Caco-2 (cell line): Measurements from ENCODE around the gene TMEM31. TPM values are rescaled to one million over a fixed set of nuclear protein-coding genes. Genes with fewer than 3 reads are reported as not detected.

Source experiments
- BruUV-seq: library from RNA; stranded (reverse); fragments of 400-500 nt; replicated peaks from 2 replicates; lab custom pipeline; 2021; lab: Mats Ljungman, UMichigan
- CTCF ChIA-PET: fragments of 300-600 bp; sonication (Branson Sonifier 250); formaldehyde crosslinking; loops from one replicate; lab custom pipeline; 2022; ENCODE audit warnings: antibody characterized with exemption; lab: Charles Lee
- POLR2A ChIA-PET: fragments of 300-600 bp; sonication (Branson Sonifier 250); formaldehyde crosslinking; loops from one replicate; lab custom pipeline; 2022; ENCODE audit warnings: antibody characterized with exemption; lab: Charles Lee
- DNase-seq, 2 experiments: peaks; one replicate each; pipeline versions ENCODE4 v3.0.0 to v3.0.0-alpha.2; 2020 to 2022
- H3K27me3 ChIP-seq: replicated peaks from 2 replicates; pipeline ENCODE4 v1.6.0; 2011; ENCODE audit warnings: low read length; ENCODE audit not compliant: control insufficient read depth, insufficient read depth
- H3K36me3 ChIP-seq: 2 replicates; pipeline ENCODE4 v1.5.1; 2011; ENCODE audit warnings: low read length; ENCODE audit not compliant: control insufficient read depth, insufficient read depth
- H3K4me1 ChIP-seq: fragments of 250-450 bp; sonication (Bioruptor Pico); 2 replicates; pipeline ENCODE4 v1.5.1; 2020; ENCODE audit warnings: mild to moderate bottlenecking
- H3K4me3 ChIP-seq: 2 replicates; pipeline ENCODE4 v1.5.1; 2011; ENCODE audit warnings: low read depth, mild to moderate bottlenecking, control low read depth, low read length
- H3K9me3 ChIP-seq: fragments of 250-450 bp; sonication (Bioruptor Pico); 2 replicates; pipeline ENCODE4 v1.5.1; 2020; ENCODE audit warnings: mild to moderate bottlenecking, moderate library complexity
- H3K27ac Mint-ChIP-seq: one replicate; pipeline ENCODE4 v1.8.0; 2022; ENCODE audit warnings: mixed read lengths; ENCODE audit not compliant: unreplicated experiment
- H3K27me3 Mint-ChIP-seq: one replicate; pipeline ENCODE4 v1.8.0; 2022; ENCODE audit warnings: mixed read lengths; ENCODE audit not compliant: insufficient read depth, unreplicated experiment
- H3K36me3 Mint-ChIP-seq: one replicate; pipeline ENCODE4 v1.8.0; 2022; ENCODE audit warnings: mild to moderate bottlenecking, mixed read lengths; ENCODE audit not compliant: insufficient read depth, unreplicated experiment
- H3K4me1 Mint-ChIP-seq: one replicate; pipeline ENCODE4 v1.8.0; 2022; ENCODE audit warnings: low read depth, mixed read lengths; ENCODE audit not compliant: unreplicated experiment
- H3K4me3 Mint-ChIP-seq: one replicate; pipeline ENCODE4 v1.8.0; 2022; ENCODE audit warnings: mild to moderate bottlenecking, moderate library complexity, mixed read lengths; ENCODE audit not compliant: unreplicated experiment
- H3K9me3 Mint-ChIP-seq: one replicate; pipeline ENCODE4 v1.8.0; 2022; ENCODE audit warnings: mixed read lengths; ENCODE audit not compliant: unreplicated experiment
- intact Hi-C: fragments of 100-400 bp; cut with micrococcal nuclease; formaldehyde crosslinking; loops from one replicate; pipeline ENCODE4 v1.10.0; 2022; ENCODE audit not compliant: unreplicated experiment
- total RNA-seq: library from RNA; stranded (reverse); gene quantifications from 2 replicates; pipeline ENCODE4 v1.2.3, GENCODE V29; 2022
- TF ChIP-seq, protein P1 (sequence below), 2 experiments: fragments of 200-600 bp in 1 of 2; IDR thresholded peaks; 1 replicate in 1 of 2; 2 replicates in 1 of 2; pipeline versions ENCODE4 v1.5.1 to v1.8.0; 2011 to 2022; ENCODE audit warnings: antibody characterized with exemption in 1 of 2, control low read depth in 1 of 2, inconsistent platforms in 1 of 2, low read depth in 1 of 2, low read length in 1 of 2, mild to moderate bottlenecking in 1 of 2, moderate library complexity in 1 of 2; ENCODE audit not compliant: insufficient read depth in 1 of 2, severe bottlenecking in 1 of 2, unreplicated experiment in 1 of 2

Gene TMEM31
- total RNA-seq, 1 experiment from 2014 or later: not detected

DNA sequence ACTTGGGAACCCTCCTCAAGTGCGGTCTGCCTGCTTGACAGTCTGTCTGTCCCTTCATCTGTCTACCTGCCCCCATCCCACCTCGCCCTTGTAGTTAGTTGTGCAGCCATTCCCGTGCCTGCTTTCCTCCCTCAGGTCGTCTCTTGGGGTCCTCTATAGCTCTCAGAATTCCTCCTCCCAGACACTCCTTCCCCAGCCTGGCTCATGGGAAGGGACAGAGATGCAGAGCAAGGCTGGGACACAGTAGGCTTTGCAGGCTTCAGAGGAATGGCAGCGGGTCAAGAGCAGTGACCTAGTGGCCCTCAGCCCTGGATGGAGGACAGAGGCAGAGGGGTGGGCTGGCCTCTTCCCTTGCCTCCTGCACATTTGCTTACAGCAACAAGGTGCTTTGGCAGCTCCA lies 18.3 kb downstream of the TMEM31 start:
- H3K36me3 ChIP-seq: no peaks in the 10 kb centered on the region
- H3K4me1 ChIP-seq: no peaks in the 10 kb centered on the region
- H3K4me3 ChIP-seq: no peak overlapping the region
- TF ChIP-seq, protein P1, sequence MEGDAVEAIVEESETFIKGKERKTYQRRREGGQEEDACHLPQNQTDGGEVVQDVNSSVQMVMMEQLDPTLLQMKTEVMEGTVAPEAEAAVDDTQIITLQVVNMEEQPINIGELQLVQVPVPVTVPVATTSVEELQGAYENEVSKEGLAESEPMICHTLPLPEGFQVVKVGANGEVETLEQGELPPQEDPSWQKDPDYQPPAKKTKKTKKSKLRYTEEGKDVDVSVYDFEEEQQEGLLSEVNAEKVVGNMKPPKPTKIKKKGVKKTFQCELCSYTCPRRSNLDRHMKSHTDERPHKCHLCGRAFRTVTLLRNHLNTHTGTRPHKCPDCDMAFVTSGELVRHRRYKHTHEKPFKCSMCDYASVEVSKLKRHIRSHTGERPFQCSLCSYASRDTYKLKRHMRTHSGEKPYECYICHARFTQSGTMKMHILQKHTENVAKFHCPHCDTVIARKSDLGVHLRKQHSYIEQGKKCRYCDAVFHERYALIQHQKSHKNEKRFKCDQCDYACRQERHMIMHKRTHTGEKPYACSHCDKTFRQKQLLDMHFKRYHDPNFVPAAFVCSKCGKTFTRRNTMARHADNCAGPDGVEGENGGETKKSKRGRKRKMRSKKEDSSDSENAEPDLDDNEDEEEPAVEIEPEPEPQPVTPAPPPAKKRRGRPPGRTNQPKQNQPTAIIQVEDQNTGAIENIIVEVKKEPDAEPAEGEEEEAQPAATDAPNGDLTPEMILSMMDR (IDR thresholded peaks at IDR 0.05; ENCODE audit: insufficient read depth in 1 of 2, low read depth in 1 of 2, low read length in 1 of 2, severe bottlenecking in 1 of 2, unreplicated experiment in 1 of 2): no peak
- intact Hi-C loops: no loop called here
- Mint-ChIP-seq H3K9me3 (peaks cover 6% of the 10 kb centered on the region), H3K27ac (no peak overlapping the region), H3K36me3 (peaks cover 6% of the 10 kb centered on the region), H3K4me3 (no peak overlapping the region), H3K4me1 (peaks cover 13% of the 10 kb centered on the region), H3K27me3 (no peaks in the 10 kb centered on the region)
- no peaks in the 10 kb centered on the region for H3K27me3 ChIP-seq
- H3K9me3 ChIP-seq: no peaks in the 10 kb centered on the region
- no TSS peak for BruUV-seq
- DNase-seq: no peak
- POLR2A ChIA-PET: no interaction called here
- CTCF ChIA-PET: no interaction called here

GRCh38 chrX:103730147-103730795 lies 19.6 kb downstream of the TMEM31 start:
- no peaks in the 10 kb centered on the region for H3K36me3 ChIP-seq
- H3K4me1 ChIP-seq: no peaks in the 10 kb centered on the region
- intact Hi-C loops: no loop called here
- ChIA-PET CTCF (no interaction called here), POLR2A (no interaction called here)
- no peak for DNase-seq
- Mint-ChIP-seq H3K36me3 (peaks cover 6% of the 10 kb centered on the region), H3K9me3 (peaks cover 6% of the 10 kb centered on the region), H3K27ac (no peak overlapping the region), H3K27me3 (no peaks in the 10 kb centered on the region), H3K4me1 (peaks cover 13% of the 10 kb centered on the region), H3K4me3 (no peak overlapping the region)
- no peaks in the 10 kb centered on the region for H3K9me3 ChIP-seq
- no peaks in the 10 kb centered on the region for H3K27me3 ChIP-seq
- H3K4me3 ChIP-seq: no peak overlapping the region
- TF ChIP-seq, protein P1 (IDR thresholded peaks at IDR 0.05; ENCODE audit: insufficient read depth in 1 of 2, low read depth in 1 of 2, low read length in 1 of 2, severe bottlenecking in 1 of 2, unreplicated experiment in 1 of 2): no peak
- no TSS peak for BruUV-seq

- CTCF ChIA-PET: no interaction called here
- Histone ChIP-seq H3K4me3 (no peak overlapping the region), H3K9me3 (no peaks in the 10 kb centered on the region), H3K27me3 (no peaks in the 10 kb centered on the region), H3K36me3 (no peaks in the 10 kb centered on the region), H3K4me1 (no peaks in the 10 kb centered on the region)
- Mint-ChIP-seq H3K4me3 (no peak overlapping the region), H3K36me3 (peaks cover 6% of the 10 kb centered on the region), H3K4me1 (peaks cover 13% of the 10 kb centered on the region), H3K27ac (no peak overlapping the region), H3K9me3 (peaks cover 6% of the 10 kb centered on the region), H3K27me3 (no peaks in the 10 kb centered on the region)
- DNase-seq: no peak
- intact Hi-C loops: no loop called here
- TF ChIP-seq, protein P1 (IDR thresholded peaks at IDR 0.05; ENCODE audit: insufficient read depth in 1 of 2, low read depth in 1 of 2, low read length in 1 of 2, severe bottlenecking in 1 of 2, unreplicated experiment in 1 of 2): no peak
- BruUV-seq: no TSS peak
- POLR2A ChIA-PET: no interaction called here
Observed at GRCh38 chrX:103730796-103731493, 20.2 kb downstream of the TMEM31 start.
